ENCODE results near the gene QSOX2. TPM values are rescaled to one million over a fixed set of nuclear protein-coding genes. Genes with fewer than 3 reads are reported as not detected.

QSOX2 gene
- total RNA-seq, 2 experiments from 2014 or later = 50.0 to 57.5 TPM

GRCh38 chr9:136257381-136258298, 12.0 kb upstream of the QSOX2 start:
- Histone ChIP-seq H3K9me2 (ENCODE audit: insufficient read depth, low read length) (no peaks in the 10 kb centered on the region), H3K9me3 (ENCODE audit: low read length) (no peaks in the 10 kb centered on the region), H3K4me2 (ENCODE audit: low read length) (no peak overlapping the region), H3K36me3 (ENCODE audit: insufficient read depth, low read length) (no peaks in the 10 kb centered on the region), H2AFZ (ENCODE audit: low read length) (no peak overlapping the region), H4K20me1 (ENCODE audit: insufficient read depth, low read length) (no peaks in the 10 kb centered on the region), H3K4me3 (ENCODE audit: low read depth, low read length, poor library complexity, severe bottlenecking) (no peak overlapping the region), H3K27ac (ENCODE audit: low read depth, low read length, poor library complexity, severe bottlenecking) (no peak overlapping the region), H3K4me1 (ENCODE audit: insufficient read depth, low read length, poor library complexity, severe bottlenecking) (no peaks in the 10 kb centered on the region), H3K79me2 (ENCODE audit: insufficient read depth, low read depth, low read length) (no peaks in the 10 kb centered on the region)
- intact Hi-C loops (cut with micrococcal nuclease; ENCODE audit: unreplicated experiment) = no loop called here
- no peak for DNase-seq (ENCODE audit: low spot score)
- TF ChIP-seq EZH2phosphoT487 (IDR thresholded peaks at IDR 0.05; ENCODE audit: borderline replicate concordance, low read depth, low read length) (no peak), CTCF (conservative IDR thresholded peaks at IDR 0.05; ENCODE audit: low read length) (no peak)
- no TSS peak for BruUV-seq (replicated peaks)
- ChIA-PET POLR2A (no interaction called here), CTCF (ENCODE audit: unreplicated experiment) (no interaction called here)

GRCh38 chr9:136255896-136256890, 10.6 kb upstream of the QSOX2 start:
- H3K4me1 ChIP-seq (ENCODE audit: insufficient read depth, low read length, poor library complexity, severe bottlenecking) = no peaks in the 10 kb centered on the region
- no peaks in the 10 kb centered on the region for H3K79me2 ChIP-seq (ENCODE audit: insufficient read depth, low read depth, low read length)
- H4K20me1 ChIP-seq (ENCODE audit: insufficient read depth, low read length) = no peaks in the 10 kb centered on the region
- no peaks in the 10 kb centered on the region for H3K36me3 ChIP-seq (ENCODE audit: insufficient read depth, low read length)
- intact Hi-C loops (cut with micrococcal nuclease; ENCODE audit: unreplicated experiment) = no loop called here
- DNase-seq (ENCODE audit: low spot score) = no peak
- no TSS peak for BruUV-seq (replicated peaks)
- TF ChIP-seq EZH2phosphoT487 (IDR thresholded peaks at IDR 0.05; ENCODE audit: borderline replicate concordance, low read depth, low read length) = no peak
- TF ChIP-seq CTCF (conservative IDR thresholded peaks at IDR 0.05; ENCODE audit: low read length) = no peak; the same call in 1 of the 2 replicates
- CTCF ChIA-PET (ENCODE audit: unreplicated experiment) = no interaction called here
- no peak overlapping the region for H3K4me3 ChIP-seq (ENCODE audit: low read depth, low read length, poor library complexity, severe bottlenecking)
- H3K27ac ChIP-seq (ENCODE audit: low read depth, low read length, poor library complexity, severe bottlenecking) = no peak overlapping the region
- POLR2A ChIA-PET = no interaction called here
- no peaks in the 10 kb centered on the region for H3K9me3 ChIP-seq (ENCODE audit: low read length)
- no peaks in the 10 kb centered on the region for H3K9me2 ChIP-seq (ENCODE audit: insufficient read depth, low read length)
- H2AFZ ChIP-seq (ENCODE audit: low read length) = no peak overlapping the region
- H3K4me2 ChIP-seq (ENCODE audit: low read length) = no peak overlapping the region
